ENCODE data around the gene TOLLIP. TPM values are rescaled to one million over a fixed set of nuclear protein-coding genes. Genes with fewer than 3 reads are reported as not detected.

The TOLLIP gene
- total and polyA plus RNA-seq, 2 of the 8 experiments (the other 6 are each of a cell fraction or from before 2014, with no cell fraction given), result 23.7 to 34.7 TPM

GRCh38 chr11:1270476-1270875 is 39.0 kb downstream of the TOLLIP start (continued):
- TF ChIP-seq, protein P1, sequence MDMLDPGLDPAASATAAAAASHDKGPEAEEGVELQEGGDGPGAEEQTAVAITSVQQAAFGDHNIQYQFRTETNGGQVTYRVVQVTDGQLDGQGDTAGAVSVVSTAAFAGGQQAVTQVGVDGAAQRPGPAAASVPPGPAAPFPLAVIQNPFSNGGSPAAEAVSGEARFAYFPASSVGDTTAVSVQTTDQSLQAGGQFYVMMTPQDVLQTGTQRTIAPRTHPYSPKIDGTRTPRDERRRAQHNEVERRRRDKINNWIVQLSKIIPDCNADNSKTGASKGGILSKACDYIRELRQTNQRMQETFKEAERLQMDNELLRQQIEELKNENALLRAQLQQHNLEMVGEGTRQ (IDR thresholded peaks at IDR 0.05; ENCODE audit: low read length), result no peak
- TF ChIP-seq SUZ12 (IDR thresholded peaks at IDR 0.05; ENCODE audit: low read length) (no peak), POU5F1 (IDR thresholded peaks at IDR 0.05; ENCODE audit: low read depth, low read length) (no peak), BRCA1 (IDR thresholded peaks at IDR 0.05; ENCODE audit: low read depth, low read length) (no peak), ATF2 (IDR thresholded peaks at IDR 0.05; ENCODE audit: low read length) (no peak), FOSL1 (IDR thresholded peaks at IDR 0.05; ENCODE audit: insufficient read depth, low read depth, low read length) (no peak), ZNF274 (IDR thresholded peaks at IDR 0.05; ENCODE audit: borderline replicate concordance, extremely low read depth, low read length) (no peak), SP1 (IDR thresholded peaks at IDR 0.05; ENCODE audit: low read depth, low read length) (no peak)
